Stimulated activated CD8-positive, alpha-beta memory T cell treated with anti-CD3 and anti-CD28 coated beads, Interleukin-2, amount 100 ng/mL, for 48 hours (primary cell): Measurements from ENCODE around the gene PDHA2.
"Not testable (repeated sequence)": the region's sequence is repeated elsewhere in the genome, so short reads cannot be mapped to it uniquely, and the experiment has no call there.

Experiments
- DNase-seq, 2 donors: peaks; one replicate each; pipeline ENCODE4 v3.0.0-alpha.2; 2020; ENCODE audit warnings: low read depth in 2 of 2

Gene PDHA2

DNA sequence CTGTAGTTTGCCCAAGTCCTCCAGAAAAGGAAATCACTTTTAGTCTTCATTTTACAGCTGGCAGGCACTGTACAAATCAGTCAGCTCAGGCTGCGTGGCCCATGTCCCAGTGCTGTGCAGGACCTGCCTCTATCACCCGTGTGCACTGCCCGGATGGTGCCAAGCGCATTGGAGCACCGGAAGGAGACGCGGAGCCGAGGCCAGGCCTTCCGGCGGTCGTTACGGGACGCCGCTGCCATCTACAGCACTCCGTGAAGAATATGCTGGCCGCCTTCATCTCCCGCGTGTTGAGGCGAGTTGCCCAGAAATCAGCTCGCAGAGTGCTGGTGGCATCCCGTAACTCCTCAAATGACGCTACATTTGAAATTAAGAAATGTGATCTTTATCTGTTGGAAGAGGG, at the start of gene PDHA2:
TSS of gene PDHA2 (plus strand) at position 203 of the 400 bp plus-strand sequence. CDS start at position 261, 58 bp downstream.
- DNase-seq = no peak

DNA sequence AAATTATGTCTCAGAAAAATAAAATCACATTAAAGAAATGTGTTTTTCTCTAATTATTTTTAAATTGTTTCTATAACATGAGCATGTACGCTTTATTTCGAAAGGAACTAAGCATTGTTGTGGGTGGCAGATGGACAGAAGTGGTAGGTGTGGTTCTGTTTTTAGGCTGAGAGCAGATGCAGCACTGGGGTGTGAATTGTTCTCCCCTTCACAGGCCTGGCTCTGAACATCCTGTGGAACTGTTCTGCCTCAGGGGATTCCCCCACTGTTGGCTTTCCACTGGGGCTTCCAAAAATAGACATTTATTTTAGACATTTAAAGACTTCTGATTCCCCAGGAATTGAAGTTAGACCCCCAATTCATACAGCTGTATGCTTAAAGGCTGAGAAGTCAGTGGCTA, 41.9 kb upstream of the PDHA2 start:
- no peak for DNase-seq

DNA sequence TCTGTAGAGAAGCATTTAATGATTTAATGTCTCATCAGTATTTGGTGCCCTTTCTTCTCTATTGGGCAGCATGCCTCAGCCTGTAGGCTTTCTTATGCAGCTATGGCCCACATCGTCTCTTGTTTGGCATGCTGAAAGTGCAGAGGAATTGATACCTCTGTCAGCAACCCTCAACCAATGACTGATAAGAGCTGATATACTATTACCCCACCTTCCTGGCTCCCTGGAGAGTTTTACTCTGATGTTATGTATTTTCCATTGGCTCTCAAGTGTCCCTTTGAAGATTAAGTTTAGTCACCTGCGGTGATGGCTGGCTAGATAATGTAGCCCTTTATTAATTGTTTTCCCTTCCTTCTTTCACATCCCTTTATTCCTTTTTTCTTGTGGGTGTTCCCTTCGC, 41.2 kb upstream of the PDHA2 start:
- DNase-seq = no peak

DNA sequence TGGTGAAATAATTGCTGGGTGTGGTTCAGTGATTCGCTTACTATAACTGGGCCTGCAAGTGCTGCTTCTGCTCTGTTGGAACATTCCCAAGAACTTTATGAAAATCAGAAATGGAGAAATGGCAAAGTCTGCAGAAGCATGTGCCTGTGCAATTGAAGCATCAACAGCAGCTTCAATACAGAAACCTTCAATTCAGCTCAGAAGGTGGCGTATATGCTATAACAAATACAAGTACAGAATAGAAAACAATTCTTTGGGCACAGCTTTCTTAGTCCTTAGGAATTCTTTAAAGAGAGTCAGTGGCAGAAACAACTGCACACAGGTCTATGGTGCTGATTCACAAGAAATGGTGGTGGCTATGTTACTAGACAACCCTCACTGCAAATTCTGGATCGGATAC, 18.0 kb upstream of the PDHA2 start:
- no peak for DNase-seq

DNA sequence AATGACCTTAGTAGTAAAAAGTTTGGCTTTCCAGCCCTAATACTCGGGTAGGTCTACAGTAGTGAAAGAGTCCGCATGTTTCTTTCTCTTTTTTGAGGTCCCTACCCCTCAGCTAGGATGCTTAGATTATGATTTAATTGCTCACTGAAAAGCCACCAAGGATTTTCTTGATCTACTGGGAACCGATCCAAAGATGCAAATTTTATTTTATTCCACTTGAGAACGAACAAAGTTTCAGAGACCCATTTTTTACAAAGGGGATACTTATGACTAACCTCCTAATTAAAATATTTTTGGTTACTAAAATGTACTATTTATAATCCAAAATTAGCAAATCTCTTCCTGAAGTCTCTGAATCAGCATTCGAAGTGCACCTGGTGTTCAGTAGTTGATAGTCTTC, 14.3 kb upstream of the PDHA2 start:
- no peak for DNase-seq

DNA sequence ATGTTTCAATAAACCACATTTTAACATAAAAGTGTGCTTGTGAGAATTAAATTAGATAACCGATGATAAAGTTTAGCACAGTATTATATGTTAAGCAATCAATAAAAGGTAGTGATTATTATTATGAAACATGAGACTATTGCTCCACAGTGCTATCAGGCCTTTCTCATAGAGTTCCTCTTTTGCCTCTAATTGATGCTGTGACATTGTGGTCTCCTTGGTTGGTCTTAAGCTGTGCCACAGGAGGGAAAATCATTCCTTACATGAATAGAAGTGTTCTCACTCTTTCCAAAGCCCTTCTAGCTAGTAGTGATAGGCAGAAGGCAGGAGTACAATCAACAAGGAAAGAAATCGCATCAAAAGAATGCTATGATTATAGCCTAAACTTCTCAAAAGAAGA, 9.2 kb upstream of the PDHA2 start:
- no peak for DNase-seq

DNA sequence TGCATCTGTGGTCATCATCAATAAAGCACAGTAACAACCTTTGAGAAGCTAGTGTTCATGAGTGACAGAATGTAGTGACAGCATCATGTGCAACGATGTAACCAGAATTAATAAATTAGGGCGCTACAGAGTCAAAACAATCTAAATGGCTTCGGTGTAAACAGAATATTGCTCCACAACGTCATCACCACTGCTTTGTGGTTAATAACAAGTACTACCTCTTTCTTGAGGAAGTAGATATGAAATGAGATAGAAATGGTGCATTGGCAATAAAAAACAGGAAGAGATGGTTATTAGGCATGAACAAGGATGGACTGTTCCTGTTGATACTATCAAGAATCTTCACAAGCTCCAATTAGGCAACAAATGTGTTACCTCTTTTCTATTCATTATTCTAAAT, 8.7 kb upstream of the PDHA2 start:
- DNase-seq = no peak

DNA sequence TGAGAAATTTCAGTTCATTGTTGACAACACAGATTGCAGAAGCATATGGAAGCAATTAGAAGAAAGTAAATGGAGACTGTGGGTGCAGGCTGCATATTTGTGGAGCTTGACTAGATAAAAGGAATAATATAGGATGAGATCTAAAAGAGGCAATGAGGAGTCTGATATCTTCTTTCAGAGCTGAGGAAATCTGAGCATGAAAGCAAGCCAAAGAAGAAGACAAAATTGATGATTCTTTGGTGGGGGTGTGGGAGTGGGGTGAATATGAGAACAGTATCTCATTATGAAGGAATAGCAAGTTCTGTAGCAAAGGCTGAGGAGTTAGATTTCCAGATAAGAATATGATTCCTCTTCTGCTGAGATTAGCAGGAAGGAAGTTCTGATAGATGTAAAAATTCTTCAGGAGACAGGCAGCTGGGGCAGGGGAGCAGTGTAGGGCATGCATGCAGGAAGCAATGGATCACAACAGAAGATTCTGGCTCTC, 6.1 kb upstream of the PDHA2 start:
- DNase-seq = no peak

DNA sequence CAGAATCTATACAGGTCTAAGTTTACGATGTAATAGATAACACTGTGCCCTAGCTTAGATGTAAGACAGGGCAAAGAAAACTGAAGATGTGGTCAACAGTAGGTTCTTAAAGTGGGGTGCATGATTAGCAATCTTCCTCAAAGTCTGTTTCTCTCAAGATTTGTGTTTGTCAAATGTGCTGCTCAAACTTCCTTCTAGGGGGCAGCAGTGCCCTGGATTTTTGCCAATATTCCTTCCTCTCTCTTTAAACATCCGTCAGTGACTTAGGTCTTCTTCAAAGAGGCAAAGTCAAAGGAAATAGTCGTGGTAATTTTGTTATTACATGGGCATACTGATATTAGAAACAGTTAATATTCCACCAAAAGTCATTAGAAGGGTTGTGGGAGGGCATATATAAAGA, 4.2 kb upstream of the PDHA2 start:
- no peak for DNase-seq

DNA sequence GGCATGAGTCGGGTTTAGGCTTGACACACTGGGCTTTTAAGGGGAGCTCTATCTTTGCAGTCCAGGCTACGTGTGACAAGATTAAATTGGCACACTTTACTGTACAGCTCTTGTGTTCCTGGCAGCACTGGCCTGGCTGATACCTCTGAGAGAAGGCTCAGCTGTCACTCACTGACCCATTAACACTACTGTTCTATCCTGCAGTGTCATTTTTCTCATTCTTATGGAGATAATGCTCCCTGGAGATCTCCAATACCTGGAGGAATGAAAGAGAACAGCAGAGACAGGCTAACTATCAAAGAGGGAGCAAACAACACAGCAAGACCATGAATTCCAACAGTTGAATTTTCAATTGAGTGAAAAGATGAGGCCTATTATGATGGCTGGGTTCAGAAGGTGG, 1.7 kb upstream of the PDHA2 start:
- DNase-seq = no peak

DNA sequence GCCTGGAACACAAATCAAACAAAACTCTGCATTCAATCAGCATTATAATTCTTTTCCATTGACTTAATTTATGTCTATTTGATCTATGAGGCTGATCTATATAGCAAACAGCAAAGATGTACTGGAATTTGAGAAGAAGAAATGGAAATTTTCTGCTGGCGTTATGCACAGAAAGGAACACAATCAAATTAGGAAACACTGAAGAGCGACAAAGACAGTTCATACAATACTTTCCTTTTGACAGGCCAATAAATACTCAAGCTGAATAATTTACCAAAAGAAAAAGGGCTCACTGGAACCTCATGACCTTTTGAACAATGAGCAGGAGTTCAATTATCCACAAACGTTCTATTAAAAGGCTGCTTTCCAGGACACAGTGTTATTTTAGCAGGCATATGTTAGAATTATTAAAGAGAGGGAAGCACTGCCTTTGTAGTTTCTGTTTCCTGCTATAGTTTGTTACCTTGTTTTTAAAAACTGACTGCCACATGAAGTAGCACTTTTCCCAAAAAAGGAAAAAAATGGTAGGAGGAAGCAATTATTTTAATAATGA, 8.1 kb downstream of the PDHA2 start:
- DNase-seq = no peak

DNA sequence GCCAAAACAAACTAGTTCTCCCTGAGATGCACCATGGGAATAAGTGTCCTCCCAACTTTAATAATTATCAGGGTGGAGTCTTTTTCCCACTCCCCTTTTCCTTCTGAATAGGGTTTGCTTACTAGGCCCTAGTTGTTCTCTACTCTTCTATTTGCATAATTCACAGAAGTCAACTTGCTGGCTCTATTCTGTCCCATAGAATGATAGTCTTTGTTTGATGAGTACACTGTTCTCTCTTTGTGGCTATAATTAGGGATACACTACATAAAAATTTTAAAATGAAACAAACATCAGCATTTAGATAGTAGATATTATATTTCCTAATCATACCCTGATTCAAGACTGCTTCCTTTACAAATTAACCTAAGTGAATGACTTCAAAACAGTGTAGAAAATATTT, 10.3 kb downstream of the PDHA2 start:
- no peak for DNase-seq

DNA sequence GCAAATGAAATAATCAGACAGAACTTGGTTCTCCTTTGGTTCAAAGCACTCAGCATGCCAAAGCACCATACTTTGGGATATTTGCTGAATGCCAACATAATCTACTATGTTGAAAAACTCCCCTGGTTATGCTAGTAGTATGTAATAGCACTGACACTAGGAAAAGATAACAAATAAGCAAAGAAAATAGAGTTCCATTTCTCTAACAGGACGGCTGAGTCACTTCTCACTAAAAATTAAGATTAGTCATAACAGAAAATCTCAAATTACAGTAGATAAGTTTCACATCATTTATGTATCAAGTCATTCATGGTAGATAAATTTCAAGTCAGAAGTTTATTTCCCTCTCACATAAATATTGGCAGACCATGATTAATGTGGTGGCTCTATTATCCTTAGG, 17.9 kb downstream of the PDHA2 start:
- DNase-seq = no peak

DNA sequence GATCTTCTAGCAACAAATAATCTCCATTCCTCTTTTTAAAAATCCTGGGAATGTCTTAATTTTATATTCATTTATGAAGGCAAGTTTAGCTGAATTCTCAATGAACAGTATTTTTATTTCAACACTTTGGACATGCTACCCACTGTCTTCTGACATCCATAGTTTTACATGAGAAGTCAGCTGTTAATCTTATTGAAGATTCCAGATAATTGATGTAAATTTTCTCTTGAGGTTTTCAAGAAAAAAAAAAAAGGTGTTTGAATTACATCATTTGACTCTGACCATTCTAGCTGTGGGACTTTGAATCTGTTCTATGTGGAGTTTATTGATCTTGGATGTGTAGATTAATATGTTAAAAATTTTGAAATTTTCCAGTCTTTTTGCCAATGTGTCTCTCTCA, 28.0 kb downstream of the PDHA2 start:
- no peak for DNase-seq

DNA sequence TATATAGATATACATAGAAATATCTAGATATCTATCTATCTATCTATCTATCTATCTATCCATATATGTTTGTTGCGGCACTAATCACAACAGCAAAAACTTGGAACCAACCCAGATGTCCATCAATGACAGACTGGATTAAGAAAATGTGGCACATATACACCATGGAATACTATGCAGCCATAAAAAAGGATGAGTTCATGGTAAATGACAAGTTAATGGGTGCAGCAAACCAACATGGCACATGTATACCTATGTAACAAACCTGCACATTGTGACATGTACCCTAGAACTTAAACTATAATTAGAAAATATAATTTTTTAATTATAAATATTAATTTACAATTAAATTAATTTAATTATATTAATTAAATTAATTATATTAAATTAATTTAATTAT, 29.5 kb downstream of the PDHA2 start:
- not testable (repeated sequence) for DNase-seq

DNA sequence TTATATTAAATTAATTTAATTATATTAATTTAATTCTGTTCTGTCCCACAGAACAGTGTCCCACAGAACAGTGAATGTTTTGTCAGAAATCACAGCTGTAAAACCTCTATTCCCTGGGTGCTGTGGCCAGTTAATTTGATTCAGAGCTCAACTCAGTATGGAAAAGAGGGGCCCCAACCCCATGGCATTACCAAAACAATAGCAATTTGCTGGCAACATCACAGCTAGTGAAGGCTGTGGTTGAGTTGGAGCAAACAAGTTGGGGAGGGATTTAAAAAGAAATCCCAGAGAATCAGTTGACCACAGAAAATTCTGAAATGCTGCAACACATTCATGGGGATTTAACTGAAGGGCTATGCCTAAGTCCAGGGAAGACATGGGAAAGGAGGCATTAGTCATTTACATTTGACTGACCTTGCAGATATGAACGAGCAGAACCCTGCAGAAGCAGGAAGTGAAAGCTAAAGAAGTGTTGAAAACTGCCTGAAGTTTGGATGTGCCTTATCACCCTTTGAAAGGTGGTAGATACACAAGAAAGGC, 30.1 kb downstream of the PDHA2 start:
- no peak for DNase-seq

DNA sequence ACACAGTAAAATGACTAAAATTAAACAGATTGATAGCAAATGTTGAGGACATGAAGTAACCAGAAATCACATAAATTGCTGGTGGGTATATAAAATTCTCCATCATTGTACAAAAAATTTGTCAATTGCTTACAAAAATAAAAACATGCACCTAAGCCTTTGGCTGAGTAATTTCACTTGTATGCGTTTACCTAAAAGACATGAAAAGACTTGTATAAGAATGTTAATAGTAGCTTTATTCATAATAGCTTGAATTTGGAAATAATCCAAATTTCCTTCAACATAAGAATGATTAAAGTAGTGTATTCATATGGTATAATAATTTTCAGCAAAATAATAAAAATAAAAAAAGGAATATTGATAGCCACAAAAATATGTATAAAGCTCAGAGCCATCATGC, 37.7 kb downstream of the PDHA2 start:
- no peak for DNase-seq

DNA sequence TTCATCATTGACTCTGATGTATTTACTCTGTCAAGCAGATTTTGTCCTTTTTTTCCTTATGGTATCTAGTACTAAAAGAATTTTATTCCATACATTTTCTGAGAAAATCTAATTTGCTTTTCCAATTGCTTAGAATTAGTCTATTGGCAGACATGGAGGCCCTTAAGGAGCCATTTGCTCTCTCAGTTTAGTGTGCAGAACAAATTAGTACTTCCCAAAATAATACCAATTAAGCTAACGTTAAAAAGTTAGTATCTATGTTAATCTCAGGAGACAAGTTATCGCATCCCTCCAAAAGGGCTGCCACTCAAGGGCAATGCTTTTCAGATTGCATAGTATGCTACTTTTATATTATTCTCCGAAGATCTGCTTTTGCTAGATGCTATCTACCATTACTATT, 47.7 kb downstream of the PDHA2 start:
- DNase-seq = no peak

DNA sequence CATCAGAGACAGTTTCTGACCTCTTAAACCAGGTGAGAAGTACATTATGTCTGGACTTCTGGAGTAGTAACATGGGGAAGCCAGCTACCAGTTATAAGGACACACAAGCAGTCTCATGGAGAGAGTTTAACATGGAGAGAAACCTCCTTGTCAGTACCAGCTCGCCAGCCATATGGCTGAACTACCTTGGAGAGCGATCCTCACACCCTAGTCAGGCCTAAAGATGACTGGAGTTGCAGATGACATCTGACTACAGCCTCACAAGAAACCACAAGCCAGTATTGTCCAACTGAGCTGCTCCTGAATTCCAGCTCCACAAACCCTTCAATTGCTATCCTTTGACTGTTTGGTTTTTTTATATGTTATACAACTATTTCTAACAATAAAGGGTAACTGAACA, 49.8 kb downstream of the PDHA2 start:
- no peak for DNase-seq
